Ishikawa (cell line): ENCODE data around the gene KISS1R.

Experiments used
- CEBPB ChIP-seq: IDR thresholded peaks from 2 replicates; pipeline ENCODE4 v1.6.1; 2012
- CREB1 ChIP-seq: IDR thresholded peaks from 2 replicates; pipeline ENCODE4 v1.6.1; 2012; ENCODE audit warnings: low read depth
- EGR1 ChIP-seq: IDR thresholded peaks from 2 replicates; pipeline ENCODE4 v1.6.1; 2012
- EP300 ChIP-seq: IDR thresholded peaks from 2 replicates; pipeline ENCODE4 v1.6.1; 2012; ENCODE audit warnings: borderline replicate concordance
- FOXM1 ChIP-seq: IDR thresholded peaks from 2 replicates; pipeline ENCODE4 v1.6.1; 2012; ENCODE audit warnings: low read depth, borderline replicate concordance
- NFIC ChIP-seq: IDR thresholded peaks from 2 replicates; pipeline ENCODE4 v1.6.1; 2012
- RAD21 ChIP-seq: IDR thresholded peaks from 2 replicates; pipeline ENCODE4 v1.6.1; 2012; ENCODE audit warnings: low read depth
- TAF1 ChIP-seq: IDR thresholded peaks from 2 replicates; pipeline ENCODE4 v1.6.1; 2012; ENCODE audit warnings: low read depth, mild to moderate bottlenecking
- TCF12 ChIP-seq: IDR thresholded peaks from 2 replicates; pipeline ENCODE4 v1.6.1; 2012; ENCODE audit warnings: low read depth
- TEAD4 ChIP-seq: IDR thresholded peaks from 2 replicates; pipeline ENCODE4 v1.6.1; 2012
- YY1 ChIP-seq: IDR thresholded peaks from 2 replicates; pipeline ENCODE4 v1.6.1; 2012; ENCODE audit warnings: low read depth
- ZBTB7A ChIP-seq: IDR thresholded peaks from 2 replicates; pipeline ENCODE4 v1.6.1; 2012; ENCODE audit warnings: low read depth
- TF ChIP-seq, protein P1 (sequence below): IDR thresholded peaks from 2 replicates; pipeline ENCODE4 v1.6.1; 2012
- TF ChIP-seq, protein P2 (sequence below): IDR thresholded peaks from 2 replicates; pipeline ENCODE4 v1.6.1; 2012
- TF ChIP-seq, protein P3 (sequence below): IDR thresholded peaks from 2 replicates; pipeline ENCODE4 v1.6.1; 2012; ENCODE audit warnings: low read depth, mild to moderate bottlenecking

The KISS1R gene

DNA sequence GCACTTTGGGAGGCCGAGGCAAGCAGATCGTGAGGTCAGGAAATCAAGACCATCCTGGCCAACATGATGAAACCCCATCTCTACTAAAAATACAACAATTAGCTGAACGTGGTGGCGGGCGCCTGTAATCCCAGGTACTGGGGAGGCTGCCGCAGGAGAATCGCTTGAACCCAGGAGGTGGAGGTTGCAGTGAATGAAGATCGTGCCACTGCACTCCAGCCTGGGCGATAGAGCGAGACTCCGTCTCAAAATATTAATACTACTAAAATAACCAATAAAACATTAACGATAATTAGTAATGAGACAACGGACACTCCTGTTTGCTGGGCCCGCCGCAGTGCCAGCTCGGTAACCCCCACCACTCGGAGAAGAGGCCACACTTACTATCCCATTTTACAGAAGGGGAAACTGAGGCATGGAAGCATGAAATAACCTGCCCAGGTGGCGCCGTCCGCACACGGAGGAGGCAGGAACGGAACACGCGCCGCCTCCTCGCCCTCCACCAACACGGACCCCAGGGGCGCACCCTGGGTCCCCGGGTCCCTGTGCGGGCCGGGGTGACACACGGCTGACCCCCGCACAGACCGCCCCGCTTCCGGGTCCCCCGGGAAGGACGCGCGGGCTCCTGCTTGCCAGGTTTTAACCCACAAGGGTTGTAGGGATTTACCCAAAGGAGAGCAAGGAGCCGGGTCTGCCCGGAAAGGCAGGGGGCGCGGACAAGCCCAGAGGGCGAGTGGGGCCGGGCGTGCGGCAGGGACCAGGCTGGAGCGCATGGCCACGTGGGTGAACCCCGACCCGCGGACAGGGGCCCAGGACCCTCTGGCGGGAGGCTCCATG, 5.7 kb upstream of the KISS1R start:
- no peak for TF ChIP-seq TAF1
- TF ChIP-seq TCF12: no peak
- no peak for TF ChIP-seq RAD21
- no peak for TF ChIP-seq CREB1
- no peak for TF ChIP-seq YY1
- TF ChIP-seq, protein P1, sequence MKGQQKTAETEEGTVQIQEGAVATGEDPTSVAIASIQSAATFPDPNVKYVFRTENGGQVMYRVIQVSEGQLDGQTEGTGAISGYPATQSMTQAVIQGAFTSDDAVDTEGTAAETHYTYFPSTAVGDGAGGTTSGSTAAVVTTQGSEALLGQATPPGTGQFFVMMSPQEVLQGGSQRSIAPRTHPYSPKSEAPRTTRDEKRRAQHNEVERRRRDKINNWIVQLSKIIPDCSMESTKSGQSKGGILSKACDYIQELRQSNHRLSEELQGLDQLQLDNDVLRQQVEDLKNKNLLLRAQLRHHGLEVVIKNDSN: no peak
- no peak for TF ChIP-seq ZBTB7A

- TF ChIP-seq TCF12 (no peak), YY1 (no peak), RAD21 (no peak), NFIC (no peak), CREB1 (no peak), TEAD4 (no peak), TAF1 (no peak), CEBPB (no peak), EGR1 (peak; percentile 18; the same call in 1 of the 2 replicates), ZBTB7A (peak; percentile 85), FOXM1 (no peak)
- TF ChIP-seq, protein P2, sequence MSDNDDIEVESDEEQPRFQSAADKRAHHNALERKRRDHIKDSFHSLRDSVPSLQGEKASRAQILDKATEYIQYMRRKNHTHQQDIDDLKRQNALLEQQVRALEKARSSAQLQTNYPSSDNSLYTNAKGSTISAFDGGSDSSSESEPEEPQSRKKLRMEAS: no peak
- TF ChIP-seq, protein P1: no peak
These were observed 4.7 kb upstream of the KISS1R start for GRCh38 chr19:912181-913079.

- TF ChIP-seq EP300 (no peak), TAF1 (peak; percentile 27; the same call in 1 of the 2 replicates), ZBTB7A (peak; percentile 40; the same call in 1 of the 2 replicates)
- TF ChIP-seq, protein P2: peak; percentile 15; the same call in 1 of the 2 replicates
These were observed 3.9 kb upstream of the KISS1R start, which contains the start of gene R3HDM4 for GRCh38 chr19:913080-913748. Gene R3HDM4, minus strand, starts transcription at chr19:913219. Its CDS starts 62 bp downstream, at chr19:913157.

DNA sequence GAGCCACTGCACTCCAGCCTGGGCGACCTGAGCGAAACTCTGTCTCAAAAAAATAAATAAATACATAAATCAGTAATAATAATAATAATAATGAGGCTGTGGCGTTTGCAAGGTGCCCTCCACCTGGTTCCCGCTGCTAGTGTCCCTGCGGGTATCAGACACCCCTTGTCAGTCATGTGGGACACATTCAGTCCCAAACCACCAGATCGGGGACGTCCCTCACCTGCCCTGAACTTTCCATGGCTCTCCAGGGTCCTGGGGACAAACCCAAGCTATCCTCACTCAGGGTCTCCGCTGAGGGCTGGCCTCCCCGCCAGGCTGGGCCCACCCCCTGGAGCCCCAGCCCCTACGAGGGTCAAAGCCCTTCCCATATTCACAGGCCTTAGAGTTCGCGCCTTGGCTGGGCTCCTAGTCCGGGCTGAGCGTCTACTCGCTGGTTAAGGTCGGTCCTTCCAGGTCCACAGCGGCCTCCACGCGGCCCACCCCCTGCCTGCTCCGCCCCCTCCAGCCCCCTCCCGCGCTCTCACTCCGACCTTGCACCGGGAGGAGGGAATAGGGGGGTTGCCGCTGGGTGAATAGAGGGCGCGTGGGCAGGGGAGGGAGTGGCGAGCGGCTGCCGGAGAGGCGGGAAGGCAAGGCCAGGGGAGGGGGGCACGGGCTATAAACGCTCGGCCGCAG, 349 bp upstream of the KISS1R start:
- TF ChIP-seq, protein P1: no peak
- TF ChIP-seq EGR1: peak; percentile 80
- TF ChIP-seq, protein P2: peak; percentile 9; the same call in 1 of the 2 replicates

- TF ChIP-seq TAF1 (no peak), ZBTB7A (peak; percentile 16; the same call in 1 of the 2 replicates), EP300 (no peak)
- TF ChIP-seq, protein P3, sequence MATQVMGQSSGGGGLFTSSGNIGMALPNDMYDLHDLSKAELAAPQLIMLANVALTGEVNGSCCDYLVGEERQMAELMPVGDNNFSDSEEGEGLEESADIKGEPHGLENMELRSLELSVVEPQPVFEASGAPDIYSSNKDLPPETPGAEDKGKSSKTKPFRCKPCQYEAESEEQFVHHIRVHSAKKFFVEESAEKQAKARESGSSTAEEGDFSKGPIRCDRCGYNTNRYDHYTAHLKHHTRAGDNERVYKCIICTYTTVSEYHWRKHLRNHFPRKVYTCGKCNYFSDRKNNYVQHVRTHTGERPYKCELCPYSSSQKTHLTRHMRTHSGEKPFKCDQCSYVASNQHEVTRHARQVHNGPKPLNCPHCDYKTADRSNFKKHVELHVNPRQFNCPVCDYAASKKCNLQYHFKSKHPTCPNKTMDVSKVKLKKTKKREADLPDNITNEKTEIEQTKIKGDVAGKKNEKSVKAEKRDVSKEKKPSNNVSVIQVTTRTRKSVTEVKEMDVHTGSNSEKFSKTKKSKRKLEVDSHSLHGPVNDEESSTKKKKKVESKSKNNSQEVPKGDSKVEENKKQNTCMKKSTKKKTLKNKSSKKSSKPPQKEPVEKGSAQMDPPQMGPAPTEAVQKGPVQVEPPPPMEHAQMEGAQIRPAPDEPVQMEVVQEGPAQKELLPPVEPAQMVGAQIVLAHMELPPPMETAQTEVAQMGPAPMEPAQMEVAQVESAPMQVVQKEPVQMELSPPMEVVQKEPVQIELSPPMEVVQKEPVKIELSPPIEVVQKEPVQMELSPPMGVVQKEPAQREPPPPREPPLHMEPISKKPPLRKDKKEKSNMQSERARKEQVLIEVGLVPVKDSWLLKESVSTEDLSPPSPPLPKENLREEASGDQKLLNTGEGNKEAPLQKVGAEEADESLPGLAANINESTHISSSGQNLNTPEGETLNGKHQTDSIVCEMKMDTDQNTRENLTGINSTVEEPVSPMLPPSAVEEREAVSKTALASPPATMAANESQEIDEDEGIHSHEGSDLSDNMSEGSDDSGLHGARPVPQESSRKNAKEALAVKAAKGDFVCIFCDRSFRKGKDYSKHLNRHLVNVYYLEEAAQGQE: no peak
These were observed 962 bp downstream of the KISS1R start for GRCh38 chr19:918152-918437.

- TF ChIP-seq, protein P2: 0 out of 2 replicates have a peak, but pooled peaks have one; percentile 35
- TF ChIP-seq, protein P1: no peak
- no peak for TF ChIP-seq EGR1
These were observed 1.5 kb downstream of the KISS1R start for GRCh38 chr19:918481-919198.
